Lower leg skin (tissue), 4 donors: ENCODE results near the gene DNAL1. TPM values are rescaled to one million over a fixed set of nuclear protein-coding genes. Genes with fewer than 3 reads are reported as not detected.
A peak's percentile ranks its signal among the peaks of the same experiment; 100 is the strongest.
"Not testable (repeated sequence)": the region's sequence is repeated elsewhere in the genome, so short reads cannot be mapped to it uniquely, and the experiment has no call there.

ENCODE experiments used
- DNase-seq, 2 donors: peaks; one replicate each; pipeline ENCODE4 v3.0.0-alpha.2; 2019; ENCODE audit warnings: low spot score in 2 of 2
- H3K4me3 ChIP-seq: fragments of 200-600 bp; sonication (generic); 2 replicates; pipeline ENCODE4 v1.5.1; 2017; ENCODE audit warnings: mild to moderate bottlenecking, low read depth; ENCODE audit not compliant: poor library complexity, severe bottlenecking
- CTCF ChIP-seq, 3 donors: fragments of 450-650 bp; IDR thresholded peaks; one replicate each; pipeline ENCODE4 v1.5.1; 2016; ENCODE audit warnings: antibody characterized with exemption in 3 of 3, mild to moderate bottlenecking in 3 of 3, moderate library complexity in 2 of 3
- POLR2A ChIP-seq, 2 donors: fragments of 450-650 bp; IDR thresholded peaks; one replicate each; pipeline ENCODE4 v1.6.1; 2016 to 2017; ENCODE audit warnings: antibody characterized with exemption in 2 of 2, mild to moderate bottlenecking in 1 of 2, moderate library complexity in 1 of 2
- WGBS, 2 donors: methylation state at CpG; one replicate each; pipeline ENCODE4 v1.1.5; 2018; 5-methylcytosine and 5-hydroxymethylcytosine counted together
- intact Hi-C: fragments of 100-400 bp; cut with DNase I; formaldehyde crosslinking; loops from one replicate; pipeline ENCODE4 v1.15.0; 2023; ENCODE audit warnings: low total_unique reads
- total RNA-seq, 4 donors: library from RNA; depleted of rRNA; stranded (reverse); fragments of >200 nt; gene quantifications; one replicate each; pipeline ENCODE4 v1.1.0, GENCODE V29; 2016

The DNAL1 gene
- total RNA-seq, 4 donors from 2014 or later, result 1.3 to 5.4 (median 3.1) TPM

GRCh38 chr14:73645248-73645610, 443 bp downstream of the DNAL1 start:
- TF ChIP-seq POLR2A (IDR thresholded peaks at IDR 0.05), result no peak
- no peak for TF ChIP-seq CTCF (IDR thresholded peaks at IDR 0.05)
- intact Hi-C loops, result no loop called here
- 5 to 6% methylated on average over 7 of the region's 7 CpGs for WGBS, 2 donors
- H3K4me3 ChIP-seq, result peak overlapping the region; percentile 70
- no peak for DNase-seq

- intact Hi-C loops, result no loop called here
- H3K4me3 ChIP-seq, result no peak overlapping the region
- DNase-seq, result no peak
- TF ChIP-seq CTCF (IDR thresholded peaks at IDR 0.05) (no peak), POLR2A (IDR thresholded peaks at IDR 0.05) (no peak)
Measured at GRCh38 chr14:73651005-73651404, 6.2 kb downstream of the DNAL1 start.

DNA sequence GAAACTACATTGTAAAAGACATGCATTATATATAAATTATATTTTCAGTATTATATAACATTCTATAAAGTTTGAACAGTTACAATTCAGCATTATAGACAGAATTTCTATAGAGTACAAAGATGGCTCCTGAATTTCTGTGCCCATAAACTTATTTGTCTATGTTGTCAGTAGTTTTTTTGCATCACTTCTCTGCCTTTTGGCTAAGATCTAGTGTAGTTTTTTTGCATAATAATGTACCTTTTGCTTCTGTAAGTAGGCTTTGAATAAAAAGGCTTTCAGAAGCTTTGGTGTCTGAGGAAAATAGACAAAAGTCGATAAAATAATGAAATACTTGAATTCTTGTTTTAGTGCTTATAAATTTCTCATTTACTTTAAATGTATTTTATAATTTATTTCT, 11.1 kb downstream of the DNAL1 start:
- intact Hi-C loops, result no loop called here
- no peak for DNase-seq
- no peak overlapping the region for H3K4me3 ChIP-seq
- TF ChIP-seq POLR2A (IDR thresholded peaks at IDR 0.05), result no peak
- TF ChIP-seq CTCF (IDR thresholded peaks at IDR 0.05), result no peak
- WGBS, 2 donors, result 93 to 94% methylated on average over 1 of the region's 1 CpG

DNA sequence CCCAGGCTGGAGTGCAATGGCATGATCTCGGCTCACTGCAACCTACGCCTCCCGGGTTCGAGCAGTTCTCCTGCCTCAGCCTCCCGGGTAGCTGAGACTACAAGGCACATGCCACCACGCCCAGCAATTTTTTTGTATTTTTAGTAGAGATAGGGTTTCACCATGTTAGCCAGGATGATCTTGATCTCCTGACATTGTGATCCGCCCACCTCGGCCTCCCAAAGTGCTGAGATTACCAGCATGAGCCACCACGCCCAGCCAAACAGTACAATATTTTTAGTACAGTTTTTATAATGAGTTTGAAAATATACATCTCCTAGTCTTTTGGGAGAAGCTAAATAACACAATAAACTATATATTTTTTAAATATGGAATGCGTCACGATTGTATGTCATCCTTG, 14.4 kb downstream of the DNAL1 start:
- WGBS, 2 donors, result 94% methylated on average over 11 of the region's 11 CpGs
- DNase-seq, result not testable (repeated sequence)

DNA sequence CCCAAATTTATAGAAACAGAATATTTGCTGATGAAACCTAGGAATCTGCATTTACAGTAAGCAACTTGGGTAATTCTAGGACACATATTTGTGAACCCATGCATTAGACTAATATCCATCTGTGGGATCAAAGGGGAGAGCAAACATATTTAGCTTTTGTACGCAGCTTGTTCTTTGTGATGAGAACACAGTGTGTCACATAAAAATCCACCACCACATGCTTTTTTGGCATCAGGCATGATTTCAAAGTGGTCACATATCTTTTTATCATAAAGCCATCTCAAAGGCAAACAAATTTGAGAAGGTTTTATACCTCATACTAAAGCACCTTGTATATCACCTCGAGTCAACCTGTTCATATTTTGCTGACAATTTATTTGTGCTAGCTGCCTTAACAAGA, 15.7 kb downstream of the DNAL1 start:
- TF ChIP-seq CTCF (IDR thresholded peaks at IDR 0.05), result no peak
- TF ChIP-seq POLR2A (IDR thresholded peaks at IDR 0.05), result no peak
- no peak for DNase-seq
- 92 to 98% methylated on average over 2 of the region's 2 CpGs for WGBS, 2 donors
- H3K4me3 ChIP-seq, result no peak overlapping the region
- intact Hi-C loops, result no loop called here

More for the DNA sequence above, 14.4 kb downstream of the DNAL1 start:
- H3K4me3 ChIP-seq, intact Hi-C loops: not testable (repeated sequence)

DNA sequence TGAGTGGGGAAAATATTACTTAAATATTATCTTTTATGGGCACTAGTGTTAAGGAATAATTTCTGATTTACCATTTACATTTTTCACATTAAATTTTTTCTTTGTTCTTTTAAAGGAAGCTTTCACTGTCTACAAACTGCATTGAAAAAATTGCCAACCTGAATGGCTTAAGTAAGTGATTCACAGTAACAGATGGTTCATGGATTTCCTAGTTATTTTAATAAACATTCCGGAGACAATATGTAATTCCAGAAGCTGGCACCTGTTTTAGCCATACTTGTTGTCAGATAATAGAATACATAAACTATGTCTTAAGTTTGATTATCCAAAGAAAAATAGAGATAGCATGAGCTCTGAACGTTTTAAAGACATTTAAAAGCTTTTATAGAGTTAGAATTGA, 17.1 kb downstream of the DNAL1 start:
- no peak overlapping the region for H3K4me3 ChIP-seq
- 84 to 89% methylated on average over 2 of the region's 2 CpGs for WGBS, 2 donors
- intact Hi-C loops, result no loop called here
- TF ChIP-seq POLR2A (IDR thresholded peaks at IDR 0.05) (no peak), CTCF (IDR thresholded peaks at IDR 0.05) (no peak)
- DNase-seq, result no peak
